H9 (cell line): ENCODE data around the gene CSTPP1. TPM values are rescaled to one million over a fixed set of nuclear protein-coding genes. Genes with fewer than 3 reads are reported as not detected.

Experiments used
- DNase-seq: peaks from one replicate; pipeline ENCODE4 v3.0.0-alpha.2; 2017
- H2AFZ ChIP-seq: one replicate; pipeline ENCODE4 v1.6.1; 2013; ENCODE audit warnings: mild to moderate bottlenecking, low read length, control low read depth, moderate library complexity
- H2AK5ac ChIP-seq: 2 replicates; pipeline ENCODE4 v1.6.1; 2013; ENCODE audit warnings: low read length, control low read depth, mixed read lengths; ENCODE audit not compliant: insufficient read length
- H2BK120ac ChIP-seq: one replicate; pipeline ENCODE4 v1.6.1; 2013; ENCODE audit warnings: low read depth, mild to moderate bottlenecking, low read length, control low read depth, inconsistent platforms; ENCODE audit not compliant: poor library complexity, severe bottlenecking
- H2BK12ac ChIP-seq: 2 replicates; pipeline ENCODE4 v1.6.1; 2013; ENCODE audit warnings: low read length, control low read depth, mixed read lengths, low read depth; ENCODE audit not compliant: insufficient read length
- H2BK15ac ChIP-seq: 2 replicates; pipeline ENCODE4 v1.6.1; 2013; ENCODE audit warnings: low read depth, low read length, control low read depth
- H2BK20ac ChIP-seq: one replicate; pipeline ENCODE4 v1.6.1; 2013; ENCODE audit warnings: low read depth, mild to moderate bottlenecking, low read length, control low read depth, inconsistent platforms; ENCODE audit not compliant: poor library complexity, severe bottlenecking
- H2BK5ac ChIP-seq: 2 replicates; pipeline ENCODE4 v1.6.1; 2013; ENCODE audit warnings: low read length, control low read depth, mixed read lengths; ENCODE audit not compliant: insufficient read length
- H3K14ac ChIP-seq: 2 replicates; pipeline ENCODE4 v1.6.1; 2013; ENCODE audit warnings: low read length, control low read depth; ENCODE audit not compliant: insufficient read depth
- H3K18ac ChIP-seq: 2 replicates; pipeline ENCODE4 v1.6.1; 2013; ENCODE audit warnings: low read depth, mild to moderate bottlenecking, mixed read lengths, low read length, control low read depth; ENCODE audit not compliant: insufficient read length
- H3K23ac ChIP-seq: 2 replicates; pipeline ENCODE4 v1.6.1; 2013; ENCODE audit warnings: low read length, control low read depth, mixed read lengths, low read depth; ENCODE audit not compliant: insufficient read length
- H3K23me2 ChIP-seq: 2 replicates; pipeline ENCODE4 v1.6.1; 2013; ENCODE audit warnings: low read depth, mild to moderate bottlenecking, mixed read lengths, low read length, control low read depth; ENCODE audit not compliant: insufficient read length, poor library complexity, severe bottlenecking
- H3K27ac ChIP-seq: 2 replicates; pipeline ENCODE4 v1.5.1; 2013; ENCODE audit warnings: low read length, control low read depth, mixed read lengths, low read depth; ENCODE audit not compliant: insufficient read length
- H3K27me3 ChIP-seq: 2 replicates; pipeline ENCODE4 v1.6.1; 2013; ENCODE audit warnings: low read length, control low read depth, inconsistent platforms; ENCODE audit not compliant: insufficient read depth
- H3K4ac ChIP-seq: 2 replicates; pipeline ENCODE4 v1.6.1; 2013; ENCODE audit warnings: low read depth, mild to moderate bottlenecking, control low read depth, inconsistent platforms, low read length, moderate library complexity
- H3K4me1 ChIP-seq: 2 replicates; pipeline ENCODE4 v1.6.1; 2013; ENCODE audit warnings: low read length, control low read depth, inconsistent platforms; ENCODE audit not compliant: insufficient read depth
- H3K4me2 ChIP-seq: 2 replicates; pipeline ENCODE4 v1.6.1; 2013; ENCODE audit warnings: low read length, control low read depth, mixed read lengths; ENCODE audit not compliant: insufficient read length, insufficient read depth
- H3K56ac ChIP-seq: 2 replicates; pipeline ENCODE4 v1.6.1; 2013; ENCODE audit warnings: low read depth, mild to moderate bottlenecking, mixed read lengths, low read length, control low read depth; ENCODE audit not compliant: insufficient read length
- H3K79me1 ChIP-seq: 2 replicates; pipeline ENCODE4 v1.6.1; 2013; ENCODE audit warnings: low read depth, mild to moderate bottlenecking, moderate library complexity, low read length, control low read depth, inconsistent platforms; ENCODE audit not compliant: insufficient read depth, poor library complexity, severe bottlenecking
- H3K79me2 ChIP-seq: 2 replicates; pipeline ENCODE4 v1.6.1; 2013; ENCODE audit warnings: low read length, control low read depth, inconsistent platforms; ENCODE audit not compliant: insufficient read depth
- H3K9ac ChIP-seq: 2 replicates; pipeline ENCODE4 v1.6.1; 2013; ENCODE audit warnings: low read length, control low read depth, mixed read lengths; ENCODE audit not compliant: insufficient read length; ENCODE audit errors: extremely low read depth
- H3K9me3 ChIP-seq: one replicate; pipeline ENCODE4 v1.6.1; 2013; ENCODE audit warnings: low read depth, low read length, inconsistent platforms; ENCODE audit not compliant: control insufficient read depth
- H3T11ph ChIP-seq: one replicate; pipeline ENCODE4 v1.6.1; 2013; ENCODE audit warnings: mild to moderate bottlenecking, low read length, control low read depth, inconsistent platforms
- H4K20me1 ChIP-seq: one replicate; pipeline ENCODE4 v1.6.1; 2013; ENCODE audit not compliant: control insufficient read depth, insufficient read length, insufficient read depth
- H4K5ac ChIP-seq: 2 replicates; pipeline ENCODE4 v1.6.1; 2013; ENCODE audit warnings: low read depth, mild to moderate bottlenecking, mixed read lengths, low read length, control low read depth; ENCODE audit not compliant: insufficient read length
- H4K8ac ChIP-seq: replicated peaks from 2 replicates; pipeline ENCODE4 v1.6.1; 2013; ENCODE audit warnings: low read length, control low read depth, mixed read lengths, low read depth; ENCODE audit not compliant: insufficient read length
- H4K91ac ChIP-seq: 2 replicates; pipeline ENCODE4 v1.6.1; 2013; ENCODE audit warnings: low read depth, mild to moderate bottlenecking, moderate library complexity, mixed read lengths, low read length, control low read depth; ENCODE audit not compliant: insufficient read length
- H3K27ac Mint-ChIP-seq, 3 experiments: 2 replicates in 2 of 3; 3 replicates in 1 of 3; pipeline ENCODE4 v1.8.0; 2020 to 2021; ENCODE audit warnings: mixed read lengths in 3 of 3, mild to moderate bottlenecking in 1 of 3, moderate library complexity in 1 of 3
- H3K27me3 Mint-ChIP-seq: 2 replicates; pipeline ENCODE4 v1.8.0; 2021; ENCODE audit warnings: low read depth, mild to moderate bottlenecking, moderate library complexity, mixed read lengths
- H3K36me3 Mint-ChIP-seq, 3 experiments: 2 replicates in 2 of 3; 3 replicates in 1 of 3; pipeline ENCODE4 v1.8.0; 2020 to 2021; ENCODE audit warnings: low read depth in 3 of 3, mixed read lengths in 3 of 3; ENCODE audit not compliant: insufficient read depth in 1 of 3
- H3K4me1 Mint-ChIP-seq, 2 experiments: 2 replicates each; pipeline ENCODE4 v1.8.0; 2020; ENCODE audit warnings: mixed read lengths in 2 of 2
- H3K4me3 Mint-ChIP-seq, 2 experiments: 2 replicates in 1 of 2; 3 replicates in 1 of 2; pipeline ENCODE4 v1.8.0; 2020 to 2021; ENCODE audit warnings: mild to moderate bottlenecking in 2 of 2, mixed read lengths in 2 of 2, moderate library complexity in 1 of 2
- H3K9me3 Mint-ChIP-seq, 2 experiments: 2 replicates in 1 of 2; 3 replicates in 1 of 2; pipeline ENCODE4 v1.8.0; 2020; ENCODE audit warnings: mild to moderate bottlenecking in 2 of 2, mixed read lengths in 2 of 2, moderate library complexity in 1 of 2
- CTCF ChIP-seq: fragments of 200-600 bp; sonication (generic); conservative IDR thresholded peaks from 3 replicates; pipeline ENCODE4 v1.8.0; 2021; ENCODE audit warnings: antibody characterized with exemption, mild to moderate bottlenecking
- WGBS: extraction: QIAGEN DNeasy Blood & Tissue Kit; methylation state at CpG from one replicate; pipeline ENCODE4 v1.1.7; 2013; ENCODE audit warnings: missing lambda C conversion rate, low lambda C conversion rate, mixed read lengths; ENCODE audit not compliant: insufficient read length; ENCODE audit errors: extremely low coverage; 5-methylcytosine and 5-hydroxymethylcytosine counted together
- total RNA-seq: library from RNA; stranded (reverse); gene quantifications from 2 replicates; pipeline ENCODE4 v1.2.1, GENCODE V29; 2021

The CSTPP1 gene
- total RNA-seq, 1 experiment from 2014 or later = 21.2 TPM

- no peak overlapping the region for H2BK12ac ChIP-seq
- no peaks in the 10 kb centered on the region for H3K9me3 Mint-ChIP-seq
- no peak overlapping the region for H4K91ac ChIP-seq
- H3K4me2 ChIP-seq = no peak overlapping the region
- H3K18ac ChIP-seq = no peak overlapping the region
- no peaks in the 10 kb centered on the region for H4K20me1 ChIP-seq
- no peak overlapping the region for H3K4me3 Mint-ChIP-seq
- no peak overlapping the region for H3K14ac ChIP-seq
- no peaks in the 10 kb centered on the region for H3K79me2 ChIP-seq
- no peak overlapping the region for H3K27ac ChIP-seq
- H3K23ac ChIP-seq = no peak overlapping the region
- no peaks in the 10 kb centered on the region for H3K27me3 Mint-ChIP-seq
- H2BK20ac ChIP-seq = no peak overlapping the region
- no peak for TF ChIP-seq CTCF
- DNase-seq = no peak
- H3K4me1 Mint-ChIP-seq = peaks cover 14 to 22% of the 10 kb centered on the region in 2 experiments
- no peak overlapping the region for H2AFZ ChIP-seq
- H4K8ac ChIP-seq = no peak overlapping the region
- no peak overlapping the region for H3K27ac Mint-ChIP-seq
- no peak overlapping the region for H3K9ac ChIP-seq
- H3K79me1 ChIP-seq = no peaks in the 10 kb centered on the region
- no peak overlapping the region for H2BK120ac ChIP-seq
- 0 out of 2 replicates have a peak, but pooled peaks cover 5% of the 10 kb centered on the region for H3K4me1 ChIP-seq
- H3K27me3 ChIP-seq = no peaks in the 10 kb centered on the region
- H3K4ac ChIP-seq = no peak overlapping the region
- no peaks in the 10 kb centered on the region for H3K9me3 ChIP-seq
- H3K36me3 Mint-ChIP-seq = no peaks in the 10 kb centered on the region
- no peak overlapping the region for H4K5ac ChIP-seq
- no peak overlapping the region for H3K56ac ChIP-seq
- no peaks in the 10 kb centered on the region for H3K23me2 ChIP-seq
- no peak overlapping the region for H2BK5ac ChIP-seq
- H2AK5ac ChIP-seq = no peak overlapping the region
- no CpG with 5 or more reads among the region's 1 CpG for WGBS
- H3T11ph ChIP-seq = no peak overlapping the region
- no peak overlapping the region for H2BK15ac ChIP-seq
Observed at GRCh38 chr11:47124675-47125074, 188.1 kb downstream of the CSTPP1 start.
